ENCODE measurements around the gene LMX1B. TPM values are rescaled to one million over a fixed set of nuclear protein-coding genes. Genes with fewer than 3 reads are reported as not detected.
"Not testable (repeated sequence)": the region's sequence is repeated elsewhere in the genome, so short reads cannot be mapped to it uniquely, and the experiment has no call there.

LMX1B gene
- total and polyA plus RNA-seq, 4 experiments from 2014 or later: not detected

DNA sequence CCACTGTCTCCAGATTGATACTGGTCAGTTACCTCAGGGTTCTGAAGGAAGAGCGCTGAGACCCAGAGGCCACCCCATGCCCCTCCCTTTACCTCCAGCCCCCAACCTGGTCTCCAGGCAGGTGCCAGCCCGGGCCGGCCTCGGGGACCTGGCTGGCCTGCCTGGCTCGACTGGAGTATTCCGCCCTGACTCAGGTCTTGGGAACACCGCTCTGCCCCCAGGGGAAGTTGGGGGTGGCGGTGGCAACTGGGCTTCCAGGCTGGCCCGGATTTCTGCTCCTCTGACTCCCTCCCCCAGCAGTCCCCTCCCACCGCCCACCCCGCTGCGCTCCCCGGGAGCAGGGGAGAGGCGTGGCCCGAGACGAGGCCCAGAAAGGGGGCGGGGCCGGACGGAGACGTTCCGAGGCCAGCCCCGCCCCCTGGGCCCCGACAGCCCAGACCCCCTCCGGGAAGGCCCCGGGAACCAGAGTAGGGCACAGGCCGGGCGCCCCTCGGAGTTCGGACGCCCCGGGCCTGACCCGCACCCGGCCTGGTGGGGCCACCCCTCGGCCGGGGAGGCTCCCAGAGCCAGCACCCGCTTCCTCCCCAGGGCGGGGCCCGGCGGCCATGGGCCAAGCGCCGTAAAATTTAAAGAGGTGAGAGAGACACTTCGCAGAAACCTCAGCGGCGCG is 108.7 kb downstream of the LMX1B start:
- H3K4me1 Mint-ChIP-seq: peaks cover 33 to 54% (median 42%) of the 10 kb centered on the region in 4 donors
- POLR2A ChIA-PET (ENCODE audit: partially characterized antibody): interaction anchor here (1.0 to 2.2 kb wide), 8 partner anchors 11 to 138 kb away, joined by 3 to 42 read pairs (median 10); partner anchors contain the start of genes ZBTB34 and ZBTB43

GRCh38 chr9:126722922-126723806 is 109.4 kb downstream of the LMX1B start:
- peak overlapping the region; percentile 86 to 96 (median 90) for H3K4me3 Mint-ChIP-seq
- H3K27ac ChIP-seq (ENCODE audit: low read depth, low read length): peak overlapping the region; percentile 89
- ChIA-PET POLR2A (ENCODE audit: partially characterized antibody) (interaction anchor here (0.6 to 2.2 kb wide), 16 partner anchors 8 to 206 kb away, joined by 3 to 42 read pairs (median 4); partner anchors contain the start of genes RALGPS1, ZBTB34 and ZBTB43), CTCF (ENCODE audit: partially characterized antibody) (interaction anchor here (1.1 to 3.4 kb wide), 2 partner anchors 17 to 58 kb away, joined by 3 to 43 read pairs; no protein-coding TSS in a partner anchor)
- intact Hi-C loops (cut with micrococcal nuclease): loop anchor here (1.0 to 2.0 kb wide), 2 partner anchors 18 to 82 kb away; partner anchors contain the start of gene ZBTB43
- peak overlapping the region; percentile 72 to 97 (median 92) for H3K27ac Mint-ChIP-seq
- H3K27me3 Mint-ChIP-seq: no peaks in the 10 kb centered on the region
- H3K4me1 ChIP-seq (ENCODE audit: insufficient read depth, low read length): peaks cover 40% of the 10 kb centered on the region
- H3K27me3 ChIP-seq (ENCODE audit: insufficient read depth, low read length): no peaks in the 10 kb centered on the region
- no peaks in the 10 kb centered on the region for H3K36me3 ChIP-seq (ENCODE audit: insufficient read depth, low read length)
- peak overlapping the region; percentile 29 to 80 for H3K4me3 ChIP-seq (ENCODE audit: low read length in 2 of 2)
- H3K9me3 ChIP-seq (ENCODE audit: control insufficient read depth in 1 of 2, low read length in 2 of 2): no peaks in the 10 kb centered on the region
- peaks cover 0 to 3% (median 0%) of the 10 kb centered on the region in 8 donors for H3K9me3 Mint-ChIP-seq
- H3K36me3 Mint-ChIP-seq: peaks cover 0 to 4% of the 10 kb centered on the region in 2 donors
- H3K4me1 Mint-ChIP-seq: peaks cover 34 to 54% (median 44%) of the 10 kb centered on the region in 4 donors
- DNase-seq: peak; percentile 76 to 84 (median 79)

More for the DNA sequence above, 108.7 kb downstream of the LMX1B start:
- Histone ChIP-seq H3K4me3 (ENCODE audit: low read length in 2 of 2) (peak overlapping the region; percentile 29 to 80), H3K36me3 (ENCODE audit: insufficient read depth, low read length) (no peaks in the 10 kb centered on the region), H3K4me1 (ENCODE audit: insufficient read depth, low read length) (peaks cover 40% of the 10 kb centered on the region), H3K27ac (ENCODE audit: low read depth, low read length) (peak overlapping the region; percentile 89), H3K9me3 (ENCODE audit: control insufficient read depth in 1 of 2, low read length in 2 of 2) (no peaks in the 10 kb centered on the region), H3K27me3 (ENCODE audit: insufficient read depth, low read length) (no peaks in the 10 kb centered on the region)
- Mint-ChIP-seq H3K27me3 (no peaks in the 10 kb centered on the region), H3K4me3 (peak overlapping the region; percentile 83 to 93 (median 90)), H3K27ac (peak overlapping the region; percentile 94 to 99 (median 98)), H3K9me3 (peaks cover 0 to 3% (median 0%) of the 10 kb centered on the region in 8 donors), H3K36me3 (peaks cover 0 to 4% of the 10 kb centered on the region in 2 donors)
- CTCF ChIA-PET (ENCODE audit: partially characterized antibody): interaction anchor here (1.1 to 4.6 kb wide), 2 partner anchors 16 to 59 kb away, joined by 3 to 61 read pairs; no protein-coding TSS in a partner anchor
- peak; percentile 84 to 89 (median 85) for DNase-seq
- intact Hi-C loops (cut with micrococcal nuclease): loop anchor here (2.0 kb wide), 1 partner anchor 82 kb away; the partner anchor contains the start of gene ZBTB43

GRCh38 chr9:126723807-126724172 is 110.1 kb downstream of the LMX1B start:
- H3K9me3 Mint-ChIP-seq: peaks cover 0 to 3% (median 0%) of the 10 kb centered on the region in 8 donors
- peaks cover 32 to 47% (median 42%) of the 10 kb centered on the region in 4 donors for H3K4me1 Mint-ChIP-seq
- ChIA-PET POLR2A (ENCODE audit: partially characterized antibody) (interaction anchor here (0.6 to 2.2 kb wide), 13 partner anchors 9 to 207 kb away, joined by 3 to 42 read pairs (median 6); partner anchors contain the start of genes RALGPS1 and ZBTB43), CTCF (ENCODE audit: partially characterized antibody) (interaction anchor here (3.4 kb wide), 1 partner anchor 18 kb away, joined by 43 read pairs; no protein-coding TSS in a partner anchor)
- peak overlapping the region; percentile 89 for H3K27ac ChIP-seq (ENCODE audit: low read depth, low read length)
- no peaks in the 10 kb centered on the region for H3K27me3 Mint-ChIP-seq
- H3K27ac Mint-ChIP-seq: peak overlapping the region; percentile 72 to 97 (median 92)
- H3K9me3 ChIP-seq (ENCODE audit: control insufficient read depth in 1 of 2, low read length in 2 of 2): no peaks in the 10 kb centered on the region
- H3K27me3 ChIP-seq (ENCODE audit: insufficient read depth, low read length): no peaks in the 10 kb centered on the region
- intact Hi-C loops (cut with micrococcal nuclease): loop anchor here (1.0 to 2.0 kb wide), 2 partner anchors 18 to 81 kb away; partner anchors contain the start of gene ZBTB43
- no peaks in the 10 kb centered on the region for H3K36me3 ChIP-seq (ENCODE audit: insufficient read depth, low read length)
- H3K4me3 Mint-ChIP-seq: peak overlapping the region; percentile 86 to 96 (median 90)
- H3K4me3 ChIP-seq (ENCODE audit: low read length in 2 of 2): peak overlapping the region; percentile 6 to 80
- H3K4me1 ChIP-seq (ENCODE audit: insufficient read depth, low read length): peaks cover 40% of the 10 kb centered on the region
- H3K36me3 Mint-ChIP-seq: peaks cover 0 to 4% of the 10 kb centered on the region in 2 donors
- DNase-seq: no peak

DNA sequence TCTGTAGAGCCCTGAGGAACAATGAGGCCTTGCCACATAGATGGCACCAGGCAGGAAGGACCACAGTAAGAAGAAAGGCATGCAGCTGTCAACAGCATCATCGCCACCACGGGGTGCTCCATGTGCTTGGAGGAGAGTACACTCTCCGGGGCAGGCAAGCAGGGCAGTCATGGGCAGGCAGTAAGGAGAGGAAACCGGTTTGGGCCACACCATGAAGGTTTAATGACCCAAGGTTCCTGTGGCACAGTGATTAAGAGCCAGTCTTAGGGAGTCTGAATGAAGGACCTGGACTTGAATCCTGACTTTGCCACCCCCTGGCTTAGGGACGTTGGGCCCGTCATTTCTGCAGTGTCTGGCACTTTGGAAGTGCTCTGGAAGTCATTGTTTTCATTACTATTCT is 110.5 kb downstream of the LMX1B start:
- POLR2A ChIA-PET (ENCODE audit: partially characterized antibody): interaction anchor here (0.9 to 2.2 kb wide), 7 partner anchors 9 to 191 kb away, joined by 3 to 42 read pairs (median 11); partner anchors contain the start of genes RALGPS1 and ZBTB43
- Histone ChIP-seq H3K4me1 (ENCODE audit: insufficient read depth, low read length) (peaks cover 37% of the 10 kb centered on the region), H3K4me3 (ENCODE audit: low read length in 2 of 2) (no peak overlapping the region), H3K36me3 (ENCODE audit: insufficient read depth, low read length) (no peaks in the 10 kb centered on the region), H3K27me3 (ENCODE audit: insufficient read depth, low read length) (no peaks in the 10 kb centered on the region), H3K27ac (ENCODE audit: low read depth, low read length) (no peak overlapping the region), H3K9me3 (ENCODE audit: control insufficient read depth in 1 of 2, low read length in 2 of 2) (no peaks in the 10 kb centered on the region)
- no peak for DNase-seq
- Mint-ChIP-seq H3K27ac (peak overlapping the region; percentile 72 to 97 (median 92)), H3K4me3 (peak overlapping the region in 7 of 8 donors; percentile 63 to 96 (median 90)), H3K9me3 (peaks cover 0 to 3% (median 0%) of the 10 kb centered on the region in 8 donors), H3K27me3 (no peaks in the 10 kb centered on the region), H3K36me3 (peaks cover 0 to 4% of the 10 kb centered on the region in 2 donors), H3K4me1 (peaks cover 32 to 44% (median 39%) of the 10 kb centered on the region in 4 donors)
- intact Hi-C loops (cut with micrococcal nuclease): no loop called here
- CTCF ChIA-PET (ENCODE audit: partially characterized antibody): interaction anchor here (3.4 kb wide), 1 partner anchor 18 kb away, joined by 43 read pairs; no protein-coding TSS in a partner anchor

DNA sequence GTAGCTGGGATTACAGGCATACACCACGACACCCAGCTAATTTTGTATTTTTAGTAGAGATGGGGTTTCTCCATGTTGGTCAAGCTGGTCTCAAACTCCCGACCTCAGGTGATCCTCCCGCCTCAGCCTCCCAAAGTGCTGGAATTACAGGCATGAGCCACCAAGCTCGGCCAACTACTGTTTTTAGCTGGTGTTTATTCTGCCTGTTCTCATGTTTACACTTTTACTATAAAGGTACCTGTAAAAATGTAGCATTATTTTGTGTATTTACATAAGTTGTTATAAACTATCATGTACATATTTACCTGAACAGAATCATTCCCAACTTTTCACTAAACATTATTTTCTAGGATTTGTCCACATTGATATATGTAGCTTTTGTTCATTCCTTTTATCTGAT is 111.8 kb downstream of the LMX1B start:
- intact Hi-C loops (cut with micrococcal nuclease); H3K9me3 ChIP-seq (ENCODE audit: control insufficient read depth in 1 of 2, low read length in 2 of 2); H3K27me3 ChIP-seq (ENCODE audit: insufficient read depth, low read length); DNase-seq; H3K27ac ChIP-seq (ENCODE audit: low read depth, low read length); H3K27me3 Mint-ChIP-seq; H3K36me3 ChIP-seq (ENCODE audit: insufficient read depth, low read length); H3K4me3 ChIP-seq (ENCODE audit: low read length in 2 of 2); H3K9me3 Mint-ChIP-seq; H3K36me3 Mint-ChIP-seq; POLR2A ChIA-PET (ENCODE audit: partially characterized antibody): not testable (repeated sequence)
- Mint-ChIP-seq H3K27ac (peak overlapping the region in 2 of 7 donors; percentile 36 to 38), H3K4me1 (peaks cover 21 to 32% (median 28%) of the 10 kb centered on the region in 4 donors), H3K4me3 (peak overlapping the region in 1 of 8 donors; percentile 31)
- H3K4me1 ChIP-seq (ENCODE audit: insufficient read depth, low read length): peaks cover 24% of the 10 kb centered on the region
- CTCF ChIA-PET (ENCODE audit: partially characterized antibody): interaction anchor here (1.0 to 3.4 kb wide), 2 partner anchors 20 to 56 kb away, joined by 3 to 43 read pairs; no protein-coding TSS in a partner anchor

- peaks cover 9 to 13% (median 11%) of the 10 kb centered on the region in 4 donors for H3K4me1 Mint-ChIP-seq
- H3K4me3 Mint-ChIP-seq; H3K4me1 ChIP-seq (ENCODE audit: insufficient read depth, low read length); H3K9me3 Mint-ChIP-seq; H3K36me3 ChIP-seq (ENCODE audit: insufficient read depth, low read length); H3K27me3 ChIP-seq (ENCODE audit: insufficient read depth, low read length); intact Hi-C loops (cut with micrococcal nuclease); H3K27ac ChIP-seq (ENCODE audit: low read depth, low read length); H3K27me3 Mint-ChIP-seq; DNase-seq; H3K27ac Mint-ChIP-seq; H3K4me3 ChIP-seq (ENCODE audit: low read length in 2 of 2); H3K36me3 Mint-ChIP-seq; H3K9me3 ChIP-seq (ENCODE audit: control insufficient read depth in 1 of 2, low read length in 2 of 2): not testable (repeated sequence)
- CTCF ChIA-PET (ENCODE audit: partially characterized antibody): interaction anchor here (1.0 to 2.4 kb wide), 3 partner anchors 22 to 54 kb away, joined by 3 to 14 read pairs (median 3); no protein-coding TSS in a partner anchor
- POLR2A ChIA-PET (ENCODE audit: partially characterized antibody): interaction anchor here (1.4 kb wide), 1 partner anchor 77 kb away, joined by 4 read pairs; the partner anchor contains the start of gene ZBTB43
Observed at GRCh38 chr9:126728210-126728609, 114.5 kb downstream of the LMX1B start.

All from CD4-positive, alpha-beta memory T cell (primary cell).